Muscle layer of colon (tissue), 2 donors: ENCODE data around the gene ARHGAP10.

Experiments used
- H3K27ac ChIP-seq: one replicate; pipeline ENCODE4 v1.7.0; 2013; ENCODE audit warnings: low read depth, mild to moderate bottlenecking, low read length, moderate library complexity
- H3K27me3 ChIP-seq, 2 donors: one replicate each; pipeline ENCODE4 v1.7.0; 2013; ENCODE audit warnings: low read length in 2 of 2, mild to moderate bottlenecking in 2 of 2; ENCODE audit not compliant: insufficient read depth in 2 of 2, control insufficient read depth in 1 of 2
- H3K36me3 ChIP-seq: one replicate; pipeline ENCODE4 v1.7.0; 2013; ENCODE audit warnings: mild to moderate bottlenecking, low read length; ENCODE audit not compliant: insufficient read depth
- H3K4me1 ChIP-seq: one replicate; pipeline ENCODE4 v1.7.0; 2013; ENCODE audit warnings: mild to moderate bottlenecking, low read length; ENCODE audit not compliant: insufficient read depth
- H3K4me3 ChIP-seq, 2 donors: one replicate each; pipeline ENCODE4 v1.7.0; 2013; ENCODE audit warnings: low read length in 2 of 2, low read depth in 1 of 2, mild to moderate bottlenecking in 1 of 2, moderate library complexity in 1 of 2
- H3K9ac ChIP-seq: one replicate; pipeline ENCODE4 v1.7.0; 2013; ENCODE audit warnings: low read length
- H3K9me3 ChIP-seq: one replicate; pipeline ENCODE4 v1.7.0; 2013; ENCODE audit warnings: mild to moderate bottlenecking, low read length
- donor health status: abdominal sarcoma.
- donor health status: Adenocarcinoma of cecum.

ARHGAP10 gene

DNA sequence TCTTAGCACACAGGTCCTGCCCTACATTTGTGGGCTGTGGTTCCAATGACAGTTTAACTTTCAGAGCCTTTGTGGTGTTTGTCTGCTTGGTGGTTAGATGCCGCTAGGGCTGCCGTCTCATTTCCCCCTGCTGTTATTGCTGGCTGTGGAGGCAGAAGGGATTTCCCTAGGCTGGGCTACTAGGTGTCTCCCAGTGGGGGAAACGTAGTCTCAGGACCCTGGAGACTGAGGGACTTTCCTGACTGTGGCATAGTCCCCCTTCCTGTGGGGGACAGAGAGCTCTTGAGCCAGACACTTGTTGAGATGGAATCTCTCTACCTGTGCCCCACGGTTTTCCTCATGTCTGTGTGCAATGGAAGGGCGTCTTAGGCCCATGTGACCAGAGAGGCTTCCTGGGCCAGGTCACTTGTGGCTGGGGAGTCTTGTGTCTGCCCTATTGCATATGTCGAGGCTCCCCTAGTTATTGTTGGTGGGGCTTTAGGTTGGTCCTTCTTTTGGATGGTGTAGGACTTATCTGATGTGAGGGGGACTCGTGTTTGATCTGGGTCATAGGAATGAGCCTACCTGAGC lies 68.2 kb downstream of the ARHGAP10 start:
- Histone ChIP-seq H3K27me3 (no peaks in the 10 kb centered on the region), H3K4me1 (peaks cover 37% of the 10 kb centered on the region), H3K9ac (no peak overlapping the region), H3K36me3 (no peaks in the 10 kb centered on the region), H3K4me3 (no peak overlapping the region), H3K9me3 (no peaks in the 10 kb centered on the region), H3K27ac (no peak overlapping the region)

- Histone ChIP-seq H3K27me3 (no peaks in the 10 kb centered on the region), H3K9ac (no peak overlapping the region), H3K4me1 (peaks cover 37% of the 10 kb centered on the region), H3K4me3 (no peak overlapping the region), H3K36me3 (no peaks in the 10 kb centered on the region), H3K27ac (peak overlapping the region; percentile 7), H3K9me3 (no peaks in the 10 kb centered on the region)
These were observed 69.9 kb downstream of the ARHGAP10 start for GRCh38 chr4:147801820-147802219.

DNA sequence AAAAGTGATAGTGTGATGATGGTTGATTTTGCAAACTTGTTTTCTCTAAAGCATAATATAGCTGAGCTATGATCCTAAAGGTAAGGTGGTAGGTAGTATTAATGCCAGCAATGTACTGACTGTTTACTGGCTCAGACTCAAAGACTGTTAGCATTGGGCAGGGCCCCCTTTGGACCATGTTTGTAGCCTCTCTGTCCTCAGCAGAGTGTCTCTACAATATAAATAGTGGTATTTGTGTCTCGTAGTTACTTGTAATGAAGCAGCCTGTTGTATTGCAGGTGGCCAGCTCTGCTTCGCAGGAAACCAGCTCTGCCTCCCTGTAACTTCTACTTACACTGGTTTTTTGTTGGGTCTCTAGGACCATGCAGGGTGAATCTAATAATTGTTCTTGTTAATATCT lies 70.5 kb downstream of the ARHGAP10 start:
- no peaks in the 10 kb centered on the region for H3K36me3 ChIP-seq
- H3K27ac ChIP-seq, result peak overlapping the region; percentile 7
- H3K27me3 ChIP-seq, result no peaks in the 10 kb centered on the region
- H3K9ac ChIP-seq, result no peak overlapping the region
- no peak overlapping the region for H3K4me3 ChIP-seq
- H3K9me3 ChIP-seq, result no peaks in the 10 kb centered on the region
- H3K4me1 ChIP-seq, result peaks cover 37% of the 10 kb centered on the region

GRCh38 chr4:147805946-147806345 lies 74.1 kb downstream of the ARHGAP10 start:
- no peaks in the 10 kb centered on the region for H3K36me3 ChIP-seq
- no peaks in the 10 kb centered on the region for H3K27me3 ChIP-seq
- H3K9ac ChIP-seq, result no peak overlapping the region
- H3K4me1 ChIP-seq, result peaks cover 29% of the 10 kb centered on the region
- no peak overlapping the region for H3K4me3 ChIP-seq
- H3K27ac ChIP-seq, result no peak overlapping the region
- no peaks in the 10 kb centered on the region for H3K9me3 ChIP-seq

DNA sequence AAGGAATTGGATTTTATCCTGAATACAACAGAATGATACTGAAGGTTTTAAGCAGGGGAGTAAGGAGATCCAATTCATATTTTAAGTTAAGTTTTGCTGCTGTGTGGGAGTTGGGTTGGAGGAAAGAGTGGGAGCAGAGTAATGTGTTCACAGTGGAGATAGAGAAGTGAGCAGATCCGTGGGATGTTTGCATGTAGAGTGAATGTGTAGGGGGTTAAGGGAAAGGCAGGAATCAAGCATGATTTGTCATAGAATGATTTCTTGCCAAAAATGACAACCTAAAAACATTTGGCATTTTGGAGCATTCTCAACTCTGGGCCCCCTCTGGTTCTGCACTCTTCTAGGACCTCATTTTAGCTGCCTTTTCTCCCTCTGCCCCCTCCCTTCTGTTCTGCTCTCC lies 76.6 kb downstream of the ARHGAP10 start:
- Histone ChIP-seq H3K27ac (no peak overlapping the region), H3K4me1 (peaks cover 34% of the 10 kb centered on the region), H3K9me3 (no peaks in the 10 kb centered on the region), H3K27me3 (no peaks in the 10 kb centered on the region), H3K9ac (no peak overlapping the region), H3K36me3 (no peaks in the 10 kb centered on the region), H3K4me3 (no peak overlapping the region)

GRCh38 chr4:147809211-147809610 lies 77.3 kb downstream of the ARHGAP10 start:
- no peaks in the 10 kb centered on the region for H3K27me3 ChIP-seq
- no peak overlapping the region for H3K9ac ChIP-seq
- H3K36me3 ChIP-seq, result no peaks in the 10 kb centered on the region
- H3K9me3 ChIP-seq, result no peaks in the 10 kb centered on the region
- peaks cover 41% of the 10 kb centered on the region for H3K4me1 ChIP-seq
- H3K4me3 ChIP-seq, result no peak overlapping the region
- H3K27ac ChIP-seq, result no peak overlapping the region

- Histone ChIP-seq H3K36me3 (no peaks in the 10 kb centered on the region), H3K4me1 (peaks cover 67% of the 10 kb centered on the region), H3K27ac (no peak overlapping the region)
These were observed 80.0 kb downstream of the ARHGAP10 start for GRCh38 chr4:147811878-147812277.

GRCh38 chr4:147813109-147813773 lies 81.4 kb downstream of the ARHGAP10 start:
- Histone ChIP-seq H3K9ac (no peak overlapping the region), H3K4me1 (peaks cover 78% of the 10 kb centered on the region), H3K4me3 (peak overlapping the region in 1 of 2 donors; percentile 26), H3K9me3 (no peaks in the 10 kb centered on the region), H3K27me3 (no peaks in the 10 kb centered on the region), H3K36me3 (no peaks in the 10 kb centered on the region), H3K27ac (peak overlapping the region; percentile 53)

More at GRCh38 chr4:147811878-147812277, 80.0 kb downstream of the ARHGAP10 start:
- Histone ChIP-seq H3K9ac (no peak overlapping the region), H3K4me3 (no peak overlapping the region), H3K9me3 (no peaks in the 10 kb centered on the region), H3K27me3 (no peaks in the 10 kb centered on the region)

DNA sequence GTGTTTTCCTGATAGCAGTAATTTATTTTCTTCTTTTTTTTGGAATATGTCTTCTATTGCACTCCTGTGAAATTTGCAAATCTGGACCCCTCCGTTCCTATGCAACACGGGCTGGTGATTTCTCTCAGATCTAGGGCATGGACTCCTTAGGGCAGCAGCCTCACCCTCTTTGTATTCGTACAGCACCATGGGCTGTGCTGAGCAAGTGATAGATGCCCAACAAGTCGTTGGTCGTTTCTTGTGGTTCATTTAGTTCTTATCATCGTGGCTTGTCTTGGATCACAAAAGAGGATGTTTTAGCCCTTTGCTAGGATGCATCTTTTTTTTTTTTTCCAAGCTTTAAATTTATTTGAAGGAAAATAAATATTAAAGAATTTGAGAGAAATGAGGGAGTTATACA lies 82.1 kb downstream of the ARHGAP10 start:
- Histone ChIP-seq H3K4me1 (peaks cover 70% of the 10 kb centered on the region), H3K9ac (no peak overlapping the region), H3K36me3 (no peaks in the 10 kb centered on the region), H3K27me3 (no peaks in the 10 kb centered on the region), H3K4me3 (no peak overlapping the region), H3K27ac (peak overlapping the region; percentile 53), H3K9me3 (no peaks in the 10 kb centered on the region)

- Histone ChIP-seq H3K9me3 (no peaks in the 10 kb centered on the region), H3K4me3 (no peak overlapping the region), H3K4me1 (peaks cover 67% of the 10 kb centered on the region), H3K27ac (peak overlapping the region; percentile 53), H3K9ac (no peak overlapping the region), H3K36me3 (no peaks in the 10 kb centered on the region), H3K27me3 (no peaks in the 10 kb centered on the region)
These were observed 82.5 kb downstream of the ARHGAP10 start for GRCh38 chr4:147814376-147814775.

GRCh38 chr4:147815741-147816140 lies 83.9 kb downstream of the ARHGAP10 start:
- Histone ChIP-seq H3K9me3 (no peaks in the 10 kb centered on the region), H3K27me3 (no peaks in the 10 kb centered on the region), H3K4me1 (peaks cover 65% of the 10 kb centered on the region), H3K4me3 (no peak overlapping the region), H3K9ac (no peak overlapping the region), H3K36me3 (no peaks in the 10 kb centered on the region), H3K27ac (peak overlapping the region; percentile 53)
